ENCODE results near the gene DPY30.

The DPY30 gene

GRCh38 chr2:32009516-32010256 is 29.9 kb downstream of the DPY30 start:
- peak; percentile 20 for DNase-seq

- DNase-seq, result no peak
Measured at GRCh38 chr2:32008805-32009515, 30.6 kb downstream of the DPY30 start.

DNA sequence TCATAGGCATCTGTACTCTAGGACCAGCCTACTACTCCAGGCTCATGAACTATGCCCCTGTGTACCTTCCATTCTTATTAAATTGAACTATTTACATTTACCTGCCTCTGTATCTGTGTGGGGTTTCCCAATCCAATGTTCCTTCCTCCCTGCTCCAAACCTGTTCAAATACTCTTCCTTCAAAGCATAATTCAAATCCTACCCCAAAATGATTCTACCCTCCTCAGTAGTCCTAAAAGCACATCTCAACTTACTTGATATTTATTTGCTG is 32.5 kb downstream of the DPY30 start:
- no peak for DNase-seq

GRCh38 chr2:32005371-32005976 is 34.1 kb downstream of the DPY30 start:
- no peak for DNase-seq

DNA sequence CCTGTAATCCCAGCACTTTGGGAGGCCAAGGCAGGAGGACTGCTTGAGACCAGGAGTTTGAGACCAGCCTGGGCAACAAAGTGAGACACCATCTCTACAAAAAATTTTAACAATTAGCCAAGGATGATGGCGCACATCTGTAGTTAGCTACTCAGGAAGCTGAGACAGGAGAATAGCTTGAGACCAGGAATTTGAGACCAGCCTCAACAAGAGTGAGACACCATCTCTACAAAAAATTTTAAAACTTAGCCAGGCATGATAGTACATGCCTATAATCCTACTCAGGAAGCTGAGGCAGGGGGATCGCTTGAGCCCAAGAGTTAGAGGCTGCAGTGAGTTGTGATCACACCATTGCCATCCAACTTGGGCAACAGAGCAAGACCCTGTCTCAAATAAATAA is 35.8 kb downstream of the DPY30 start:
- no peak for DNase-seq

DNA sequence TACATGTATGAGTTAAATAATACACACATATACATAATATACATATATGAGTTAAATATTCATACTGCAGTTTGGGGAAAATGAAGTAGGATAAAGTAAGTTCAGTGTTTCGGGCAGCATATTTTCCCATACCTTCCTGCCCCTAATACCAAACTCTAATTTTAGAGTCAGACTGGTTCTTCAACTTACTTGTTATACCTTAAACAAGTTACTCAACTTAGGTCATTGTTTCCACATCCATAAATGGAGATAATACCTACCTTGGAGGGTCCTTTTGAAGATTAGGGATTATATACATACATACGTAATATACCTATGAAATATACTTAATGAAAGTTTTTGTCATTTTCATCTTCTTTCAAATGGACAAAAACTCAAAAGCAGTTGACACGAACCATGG is 37.2 kb downstream of the DPY30 start:
- no peak for DNase-seq

DNA sequence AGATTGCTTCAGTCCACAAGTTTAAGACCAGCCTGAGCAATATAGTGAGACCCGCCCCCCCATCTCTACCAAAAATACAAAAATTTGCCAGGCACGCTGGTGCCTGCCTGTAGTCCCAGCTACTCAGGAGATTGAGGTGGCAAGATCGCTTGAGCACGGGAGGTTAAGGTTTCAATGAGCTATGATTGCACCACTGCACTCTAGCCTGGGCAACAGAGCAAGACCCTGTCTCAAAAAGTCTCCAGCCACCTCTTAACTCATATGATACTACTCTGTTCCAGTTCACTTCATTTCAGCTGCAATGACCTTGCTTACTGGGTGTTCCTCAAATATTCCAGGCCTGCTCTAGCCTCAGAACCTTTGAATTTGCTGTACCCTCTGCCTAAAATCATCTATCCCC is 40.2 kb downstream of the DPY30 start:
- DNase-seq, result no peak

- DNase-seq, result no peak
Measured at GRCh38 chr2:31998731-31999383, 40.7 kb downstream of the DPY30 start.

GRCh38 chr2:31997653-31998052 is 42.0 kb downstream of the DPY30 start:
- DNase-seq, result no peak

- no peak for DNase-seq
Measured at GRCh38 chr2:31996571-31997150, 42.9 kb downstream of the DPY30 start.

GRCh38 chr2:31992934-31993333 is 46.7 kb downstream of the DPY30 start:
- no peak for DNase-seq

DNA sequence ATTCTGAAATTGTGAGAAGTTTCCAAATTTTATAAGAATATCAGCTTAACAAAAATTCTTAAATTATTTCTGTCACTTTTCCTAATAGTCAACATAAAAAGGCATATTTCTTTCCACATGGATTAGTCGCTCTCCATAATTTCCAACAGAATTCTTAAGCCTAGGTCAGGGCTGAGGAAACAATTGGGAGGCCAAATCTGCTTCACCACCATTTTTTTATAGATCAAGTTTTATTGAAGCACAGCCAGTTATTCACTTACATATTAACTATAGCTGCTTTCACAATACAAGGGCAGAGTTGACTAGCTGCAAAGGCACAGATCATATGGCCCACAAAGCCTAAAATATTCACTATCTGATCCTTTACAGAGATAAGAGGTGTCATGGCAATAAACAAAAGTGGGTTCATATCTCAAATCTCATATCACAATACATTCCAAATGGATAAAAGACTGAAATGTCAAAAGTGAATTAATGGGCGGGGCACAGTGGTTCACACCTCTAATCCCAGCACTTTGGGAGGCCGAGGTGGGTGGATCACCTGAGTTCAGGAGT is 47.5 kb downstream of the DPY30 start:
- no peak for DNase-seq

DNA sequence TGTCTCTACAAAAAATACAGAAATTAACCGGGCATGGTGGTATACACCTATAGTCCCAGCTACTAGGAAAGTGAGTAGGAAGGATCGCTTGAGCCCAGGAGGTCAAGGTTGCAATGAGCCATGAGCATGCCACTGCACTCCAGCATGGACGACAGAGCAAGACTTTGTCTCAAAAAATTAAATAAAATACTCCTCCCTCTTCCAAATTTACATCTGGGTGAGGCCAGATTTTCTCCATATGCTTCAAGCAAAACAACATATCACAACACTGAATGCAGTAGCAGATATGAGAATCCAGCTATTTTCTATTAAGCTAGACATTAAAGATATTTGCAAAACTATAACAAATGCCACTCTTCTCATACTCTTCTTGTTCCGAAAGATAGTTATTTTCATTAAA is 49.7 kb downstream of the DPY30 start:
- DNase-seq, result no peak

DNA sequence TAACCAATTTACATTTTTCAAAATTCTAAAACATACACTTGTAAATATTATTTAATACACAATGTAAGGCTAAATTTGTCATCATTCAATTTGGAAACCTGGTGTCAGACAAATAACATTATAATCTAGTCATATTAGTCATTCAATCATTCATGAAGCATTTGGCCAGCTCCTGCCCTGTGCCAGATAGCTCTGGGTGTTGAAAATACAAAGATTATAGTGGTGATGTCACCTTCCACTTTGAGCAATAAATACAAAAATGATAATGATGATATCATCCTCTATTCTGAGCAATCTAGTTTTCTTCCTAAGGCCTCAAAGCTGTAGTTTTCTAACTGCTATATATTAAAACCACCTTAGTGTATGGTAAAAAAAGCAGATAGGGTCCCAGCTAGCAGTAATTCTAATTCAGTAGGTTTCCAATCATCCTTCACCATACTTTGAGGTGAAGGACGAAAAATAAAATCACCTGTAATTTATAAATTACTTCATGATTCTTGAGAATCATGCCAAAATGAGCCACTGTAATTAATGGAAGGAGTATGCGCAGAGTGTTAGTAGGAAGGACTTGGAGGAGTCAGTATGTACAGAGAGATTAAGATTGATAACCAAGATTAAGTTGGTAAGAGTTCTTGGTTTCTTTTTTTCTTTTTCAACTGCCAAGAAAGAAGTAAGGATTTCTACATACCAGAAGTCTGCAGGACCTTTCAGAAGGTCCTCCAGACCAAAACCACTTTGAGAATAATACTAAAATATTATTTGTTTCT is 52.0 kb downstream of the DPY30 start:
- DNase-seq, result no peak

GRCh38 chr2:31986906-31987305 is 52.7 kb downstream of the DPY30 start:
- no peak for DNase-seq

- no peak for DNase-seq
Measured at GRCh38 chr2:31983762-31984467, 55.7 kb downstream of the DPY30 start.

DNA sequence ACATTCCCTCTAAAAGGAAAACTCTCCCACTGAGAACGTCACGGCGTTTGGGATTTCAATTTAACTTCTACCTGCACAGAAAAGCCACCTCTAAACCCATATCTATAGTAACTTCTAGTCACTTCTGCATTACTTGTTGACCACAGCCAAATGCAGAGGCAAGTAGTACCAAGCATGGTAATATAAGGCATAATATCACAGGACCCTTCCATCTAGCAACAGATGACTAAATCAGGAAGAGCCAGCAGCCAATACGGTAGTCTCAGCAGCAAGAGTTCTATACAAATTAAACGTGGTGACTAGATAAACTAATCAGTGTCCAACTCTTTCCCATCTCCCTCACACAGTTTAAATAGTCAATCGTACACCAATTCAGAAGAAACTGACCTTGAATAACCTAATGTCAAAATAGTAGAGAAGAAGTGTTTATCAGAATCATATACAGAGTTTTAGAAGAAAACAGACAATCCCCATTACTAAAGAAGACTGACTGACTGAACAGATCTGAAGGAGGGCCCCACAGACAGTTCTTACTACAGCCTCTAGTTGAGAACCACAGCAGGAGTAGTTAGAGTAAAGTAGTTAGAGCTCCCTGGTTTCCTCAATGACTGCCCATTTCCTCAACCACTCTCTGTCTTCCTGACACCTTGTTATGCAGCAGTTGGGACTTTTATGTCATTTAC is 58.8 kb downstream of the DPY30 start:
- no peak for DNase-seq

- DNase-seq, result no peak
Measured at GRCh38 chr2:31979956-31980355, 59.6 kb downstream of the DPY30 start.

DNA sequence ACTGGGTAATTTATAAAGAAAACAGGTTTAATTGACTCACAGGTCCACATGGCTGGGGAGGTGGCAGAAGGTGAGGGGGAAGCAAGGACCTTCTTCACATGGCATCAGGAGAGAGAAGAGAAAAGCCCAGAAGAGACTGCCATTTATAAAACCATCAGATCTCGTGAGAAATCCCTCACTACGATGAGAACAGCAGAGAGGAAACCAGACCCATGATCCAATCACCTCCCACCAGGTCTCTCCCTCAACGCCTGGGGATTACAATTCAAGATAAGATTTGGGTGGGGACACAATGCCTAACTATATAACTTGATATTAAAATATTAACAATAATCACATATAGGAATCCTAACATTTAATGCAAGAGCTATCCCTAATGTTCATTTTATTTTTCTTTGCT is 60.6 kb downstream of the DPY30 start:
- no peak for DNase-seq

GRCh38 chr2:31978436-31978835 is 61.2 kb downstream of the DPY30 start:
- DNase-seq, result no peak

Data from effector CD8-positive, alpha-beta T cell (primary cell).